Measurements from ENCODE around the gene CD3E. TPM values are rescaled to one million over a fixed set of nuclear protein-coding genes. Genes with fewer than 3 reads are reported as not detected.

CD3E gene
- total and polyA plus RNA-seq, 2 of the 13 experiments (the other 11 are each of a cell fraction or from before 2014, with no cell fraction given), result not detected

DNA sequence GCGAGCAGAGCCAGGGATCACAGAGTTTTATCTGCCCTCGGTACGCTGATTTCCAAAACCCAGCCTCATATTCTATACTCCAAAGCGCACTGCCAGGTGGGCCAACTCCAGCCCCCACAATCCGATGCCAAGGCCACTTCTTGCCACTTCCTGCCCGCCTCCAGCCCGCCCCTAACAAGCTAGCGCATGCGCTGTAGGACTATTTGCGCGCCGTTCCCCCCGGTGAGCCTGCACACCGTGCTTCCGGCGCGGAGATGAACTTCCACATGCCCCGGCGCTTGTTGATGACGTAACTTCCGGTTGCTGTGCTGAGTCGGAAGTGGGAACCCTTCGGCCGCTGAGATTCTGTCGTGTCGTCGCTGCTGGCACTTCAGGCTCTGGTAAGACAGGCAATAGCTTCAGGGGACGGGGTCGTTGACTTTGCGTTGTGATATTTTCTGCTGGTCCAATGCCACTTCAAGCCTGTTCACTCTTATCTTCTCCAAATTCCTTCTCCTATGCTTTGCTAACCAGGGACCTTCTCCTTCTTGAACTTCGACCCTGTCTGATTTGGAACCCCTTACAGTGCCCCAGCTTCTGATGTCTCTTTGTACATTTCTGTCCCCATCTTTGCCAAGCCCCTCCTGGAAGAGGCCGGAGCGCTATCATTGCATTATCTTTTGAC, 54.9 kb downstream of the CD3E start, which contains the start of gene UBE4A (continued):
- TF ChIP-seq, protein P1, sequence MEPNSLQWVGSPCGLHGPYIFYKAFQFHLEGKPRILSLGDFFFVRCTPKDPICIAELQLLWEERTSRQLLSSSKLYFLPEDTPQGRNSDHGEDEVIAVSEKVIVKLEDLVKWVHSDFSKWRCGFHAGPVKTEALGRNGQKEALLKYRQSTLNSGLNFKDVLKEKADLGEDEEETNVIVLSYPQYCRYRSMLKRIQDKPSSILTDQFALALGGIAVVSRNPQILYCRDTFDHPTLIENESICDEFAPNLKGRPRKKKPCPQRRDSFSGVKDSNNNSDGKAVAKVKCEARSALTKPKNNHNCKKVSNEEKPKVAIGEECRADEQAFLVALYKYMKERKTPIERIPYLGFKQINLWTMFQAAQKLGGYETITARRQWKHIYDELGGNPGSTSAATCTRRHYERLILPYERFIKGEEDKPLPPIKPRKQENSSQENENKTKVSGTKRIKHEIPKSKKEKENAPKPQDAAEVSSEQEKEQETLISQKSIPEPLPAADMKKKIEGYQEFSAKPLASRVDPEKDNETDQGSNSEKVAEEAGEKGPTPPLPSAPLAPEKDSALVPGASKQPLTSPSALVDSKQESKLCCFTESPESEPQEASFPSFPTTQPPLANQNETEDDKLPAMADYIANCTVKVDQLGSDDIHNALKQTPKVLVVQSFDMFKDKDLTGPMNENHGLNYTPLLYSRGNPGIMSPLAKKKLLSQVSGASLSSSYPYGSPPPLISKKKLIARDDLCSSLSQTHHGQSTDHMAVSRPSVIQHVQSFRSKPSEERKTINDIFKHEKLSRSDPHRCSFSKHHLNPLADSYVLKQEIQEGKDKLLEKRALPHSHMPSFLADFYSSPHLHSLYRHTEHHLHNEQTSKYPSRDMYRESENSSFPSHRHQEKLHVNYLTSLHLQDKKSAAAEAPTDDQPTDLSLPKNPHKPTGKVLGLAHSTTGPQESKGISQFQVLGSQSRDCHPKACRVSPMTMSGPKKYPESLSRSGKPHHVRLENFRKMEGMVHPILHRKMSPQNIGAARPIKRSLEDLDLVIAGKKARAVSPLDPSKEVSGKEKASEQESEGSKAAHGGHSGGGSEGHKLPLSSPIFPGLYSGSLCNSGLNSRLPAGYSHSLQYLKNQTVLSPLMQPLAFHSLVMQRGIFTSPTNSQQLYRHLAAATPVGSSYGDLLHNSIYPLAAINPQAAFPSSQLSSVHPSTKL (CRISPR knock-in tag; IDR thresholded peaks at IDR 0.05), result peak; percentile 75
- peak; percentile 64; the same call in 1 of the 2 replicates for TF ChIP-seq BRD4 (CRISPR knock-in tag; IDR thresholded peaks at IDR 0.05)
- peak; percentile 88 for TF ChIP-seq ASH2L (IDR thresholded peaks at IDR 0.05; ENCODE audit: insufficient read length, low read depth, low read length)
- TF ChIP-seq RFX5 (IDR thresholded peaks at IDR 0.05; ENCODE audit: low read depth, low read length), result peak; percentile 53; the same call in 1 of the 2 replicates
- TF ChIP-seq, protein P2, sequence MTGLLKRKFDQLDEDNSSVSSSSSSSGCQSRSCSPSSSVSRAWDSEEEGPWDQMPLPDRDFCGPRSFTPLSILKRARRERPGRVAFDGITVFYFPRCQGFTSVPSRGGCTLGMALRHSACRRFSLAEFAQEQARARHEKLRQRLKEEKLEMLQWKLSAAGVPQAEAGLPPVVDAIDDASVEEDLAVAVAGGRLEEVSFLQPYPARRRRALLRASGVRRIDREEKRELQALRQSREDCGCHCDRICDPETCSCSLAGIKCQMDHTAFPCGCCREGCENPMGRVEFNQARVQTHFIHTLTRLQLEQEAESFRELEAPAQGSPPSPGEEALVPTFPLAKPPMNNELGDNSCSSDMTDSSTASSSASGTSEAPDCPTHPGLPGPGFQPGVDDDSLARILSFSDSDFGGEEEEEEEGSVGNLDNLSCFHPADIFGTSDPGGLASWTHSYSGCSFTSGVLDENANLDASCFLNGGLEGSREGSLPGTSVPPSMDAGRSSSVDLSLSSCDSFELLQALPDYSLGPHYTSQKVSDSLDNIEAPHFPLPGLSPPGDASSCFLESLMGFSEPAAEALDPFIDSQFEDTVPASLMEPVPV (CRISPR knock-in tag; IDR thresholded peaks at IDR 0.05), result peak; percentile 90
- TF ChIP-seq SAFB2 (CRISPR knock-in tag; IDR thresholded peaks at IDR 0.05; ENCODE audit: borderline replicate concordance, low read depth), result peak; percentile 21; the same call in 1 of the 2 replicates
- TF ChIP-seq DNMT1 (CRISPR knock-in tag; IDR thresholded peaks at IDR 0.05), result no peak
- TF ChIP-seq POGZ (CRISPR knock-in tag; IDR thresholded peaks at IDR 0.05), result peak; percentile 99
- TF ChIP-seq HDAC2 (CRISPR knock-in tag; IDR thresholded peaks at IDR 0.05), result peak; percentile 91
- TF ChIP-seq HNRNPL (IDR thresholded peaks at IDR 0.05; ENCODE audit: low read depth, low read length), result peak; percentile 74; the same call in 1 of the 2 replicates
- TF ChIP-seq ZNF562 (CRISPR knock-in tag; IDR thresholded peaks at IDR 0.05; ENCODE audit: borderline replicate concordance), result no peak
- TF ChIP-seq KMT2B (CRISPR knock-in tag; IDR thresholded peaks at IDR 0.05), result peak; percentile 98
- TF ChIP-seq, protein P3, sequence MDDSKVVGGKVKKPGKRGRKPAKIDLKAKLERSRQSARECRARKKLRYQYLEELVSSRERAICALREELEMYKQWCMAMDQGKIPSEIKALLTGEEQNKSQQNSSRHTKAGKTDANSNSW (CRISPR knock-in tag; IDR thresholded peaks at IDR 0.05; ENCODE audit: borderline replicate concordance), result no peak
- TF ChIP-seq SIX1 (CRISPR knock-in tag; IDR thresholded peaks at IDR 0.05; ENCODE audit: borderline replicate concordance), result no peak
- TF ChIP-seq RARA (CRISPR knock-in tag; IDR thresholded peaks at IDR 0.05), result no peak
- TF ChIP-seq FOXM1 (CRISPR knock-in tag; IDR thresholded peaks at IDR 0.05), result no peak
- no peak for TF ChIP-seq SUZ12 (IDR thresholded peaks at IDR 0.05; ENCODE audit: low read depth, low read length)
- peak; percentile 100 for TF ChIP-seq KAT8 (CRISPR knock-in tag; IDR thresholded peaks at IDR 0.05)
- no peak for TF ChIP-seq PRDM10 (CRISPR knock-in tag; IDR thresholded peaks at IDR 0.05; ENCODE audit: low read depth)
- no peak for TF ChIP-seq RAD51 (IDR thresholded peaks at IDR 0.05; ENCODE audit: borderline replicate concordance)
- no peak for TF ChIP-seq HNF4G (IDR thresholded peaks at IDR 0.05; ENCODE audit: borderline replicate concordance, low read depth, low read length)
- peak; percentile 36; the same call in 1 of the 2 replicates for TF ChIP-seq HNF4G (CRISPR knock-in tag; IDR thresholded peaks at IDR 0.05; ENCODE audit: borderline replicate concordance, low read depth)
